H1 (cell line): ENCODE measurements around the gene ABCA13. TPM values are rescaled to one million over a fixed set of nuclear protein-coding genes. Genes with fewer than 3 reads are reported as not detected.

Experiments used
- CTCF ChIA-PET: fragments of 300-600 bp; sonication (Branson Sonifier 250); formaldehyde crosslinking; loops from one replicate; lab custom pipeline; 2021; ENCODE audit not compliant: partially characterized antibody; lab: Charles Lee
- POLR2A ChIA-PET: fragments of 300-600 bp; sonication (Branson Sonifier 250); formaldehyde crosslinking; loops from one replicate; lab custom pipeline; 2021; ENCODE audit warnings: inconsistent platforms; ENCODE audit not compliant: partially characterized antibody; lab: Charles Lee
- DNase-seq, 2 experiments: peaks; one replicate each; pipeline versions ENCODE4 v3.0.0 to v3.0.0-alpha.2; 2010 to 2022; ENCODE audit warnings: low spot score in 2 of 2, low read depth in 1 of 2, mixed read lengths in 1 of 2
- FAIRE-seq: peaks from 2 replicates; lab custom pipeline; 2011; peaks lifted over from hg19 to GRCh38; lab: Jason Lieb, UNC
- H2AFZ ChIP-seq: 2 replicates; pipeline ENCODE4 v1.8.1; 2012; ENCODE audit warnings: low read length, inconsistent platforms
- H2AK5ac ChIP-seq: 2 replicates; pipeline ENCODE4 v1.6.1; 2013; ENCODE audit warnings: low read depth, low read length
- H2BK120ac ChIP-seq: replicated peaks from 2 replicates; pipeline ENCODE3; 2013; ENCODE audit warnings: low read depth, low read length, inconsistent platforms
- H2BK12ac ChIP-seq: 2 replicates; pipeline ENCODE4 v1.6.1; 2013; ENCODE audit warnings: low read depth, low read length
- H2BK15ac ChIP-seq: 2 replicates; pipeline ENCODE4 v1.6.1; 2013; ENCODE audit warnings: low read length
- H2BK20ac ChIP-seq: 2 replicates; pipeline ENCODE4 v1.6.1; 2013; ENCODE audit warnings: low read length
- H2BK5ac ChIP-seq: 2 replicates; pipeline ENCODE4 v1.6.1; 2013; ENCODE audit warnings: low read depth, low read length
- H3K14ac ChIP-seq: 2 replicates; pipeline ENCODE4 v1.6.1; 2013; ENCODE audit warnings: inconsistent platforms; ENCODE audit not compliant: insufficient read length
- H3K18ac ChIP-seq: 2 replicates; pipeline ENCODE4 v1.6.1; 2013; ENCODE audit warnings: low read length; ENCODE audit errors: extremely low read depth
- H3K23ac ChIP-seq: 2 replicates; pipeline ENCODE4 v1.6.1; 2013; ENCODE audit warnings: inconsistent platforms; ENCODE audit not compliant: insufficient read length
- H3K23me2 ChIP-seq: 2 replicates; pipeline ENCODE4 v1.6.1; 2013; ENCODE audit warnings: low read depth, low read length
- H3K27ac ChIP-seq: 2 replicates; pipeline ENCODE4 v1.6.1; 2011; ENCODE audit warnings: low read depth, low read length, inconsistent platforms
- H3K27me3 ChIP-seq, 4 experiments: replicated peaks in 1 of 4; 1 replicate in 1 of 4; 2 replicates in 3 of 4; pipeline versions ENCODE4 v1.6.1 to v1.8.1; 2011 to 2013; ENCODE audit warnings: low read length in 3 of 4, mild to moderate bottlenecking in 3 of 4, inconsistent platforms in 2 of 4, mixed read lengths in 2 of 4, moderate library complexity in 1 of 4; ENCODE audit not compliant: control insufficient read depth in 3 of 4, insufficient read depth in 3 of 4; ENCODE audit errors: extremely low read depth in 1 of 4
- H3K36me3 ChIP-seq, 4 experiments: 2 replicates each; pipeline versions ENCODE4 v1.6.1 to v1.8.1; 2011 to 2013; ENCODE audit warnings: mild to moderate bottlenecking in 4 of 4, low read length in 3 of 4, moderate library complexity in 2 of 4, control low read depth in 1 of 4, inconsistent platforms in 1 of 4; ENCODE audit not compliant: insufficient read depth in 4 of 4, control insufficient read depth in 2 of 4
- H3K4ac ChIP-seq: replicated peaks from 2 replicates; pipeline ENCODE3; 2013; ENCODE audit warnings: low read length, low read depth, mixed read lengths, inconsistent platforms; ENCODE audit not compliant: insufficient read length
- H3K4me1 ChIP-seq, 4 experiments: replicated peaks in 1 of 4; 1 replicate in 1 of 4; 2 replicates in 3 of 4; pipeline versions ENCODE4 v1.6.1 to v1.8.1; 2011 to 2013; ENCODE audit warnings: low read length in 3 of 4, inconsistent platforms in 2 of 4, mixed read lengths in 1 of 4; ENCODE audit not compliant: insufficient read depth in 4 of 4, control insufficient read depth in 3 of 4
- H3K4me2 ChIP-seq, 2 experiments: 2 replicates each; pipeline versions ENCODE4 v1.6.1 to v1.8.1; 2011 to 2013; ENCODE audit warnings: low read depth in 2 of 2, low read length in 2 of 2, control low read depth in 1 of 2, inconsistent platforms in 1 of 2, mild to moderate bottlenecking in 1 of 2; ENCODE audit not compliant: insufficient read depth in 1 of 2
- H3K4me3 ChIP-seq, 4 experiments: fragments of 200-600, 300-600 bp in 1 of 4; sonication (generic), shearing (Covaris generic), sonication (Bioruptor Twin) in 1 of 4; 2 replicates each; pipeline versions ENCODE4 v1.5.1 to v1.8.1; 2011 to 2016; ENCODE audit warnings: low read length in 4 of 4, low read depth in 3 of 4, control low read depth in 2 of 4, inconsistent platforms in 2 of 4, mild to moderate bottlenecking in 2 of 4, mixed read lengths in 1 of 4, moderate library complexity in 1 of 4; ENCODE audit not compliant: insufficient read depth in 2 of 4; ENCODE audit errors: extremely low read depth in 1 of 4
- H3K56ac ChIP-seq: replicated peaks from 2 replicates; pipeline ENCODE3; 2013; ENCODE audit warnings: low read depth, mild to moderate bottlenecking, mixed read lengths, low read length, inconsistent platforms; ENCODE audit not compliant: insufficient read length
- H3K79me1 ChIP-seq: 2 replicates; pipeline ENCODE4 v1.6.1; 2013; ENCODE audit warnings: low read depth, low read length, control low read depth
- H3K79me2 ChIP-seq, 2 experiments: 2 replicates each; pipeline versions ENCODE4 v1.6.1 to v1.8.1; 2012 to 2013; ENCODE audit warnings: low read length in 2 of 2, mild to moderate bottlenecking in 2 of 2, inconsistent platforms in 1 of 2; ENCODE audit not compliant: insufficient read depth in 2 of 2, control insufficient read depth in 1 of 2
- H3K9ac ChIP-seq, 4 experiments: replicated peaks in 1 of 4; 1 replicate in 1 of 4; 2 replicates in 3 of 4; pipeline versions ENCODE4 v1.6.1 to v1.8.1; 2011 to 2013; ENCODE audit warnings: low read depth in 3 of 4, low read length in 3 of 4, control low read depth in 2 of 4, mild to moderate bottlenecking in 2 of 4, moderate library complexity in 2 of 4, inconsistent platforms in 1 of 4; ENCODE audit errors: extremely low read depth in 1 of 4
- H3K9me3 ChIP-seq, 2 experiments: 2 replicates each; pipeline versions ENCODE4 v1.6.1 to v1.8.1; 2012 to 2013; ENCODE audit warnings: mild to moderate bottlenecking in 2 of 2, moderate library complexity in 2 of 2, control low read depth in 1 of 2, inconsistent platforms in 1 of 2, low read depth in 1 of 2, low read length in 1 of 2, mixed read lengths in 1 of 2; ENCODE audit not compliant: insufficient read depth in 2 of 2
- H4K20me1 ChIP-seq, 2 experiments: replicated peaks in 1 of 2; 2 replicates each; pipeline versions ENCODE3 to v1.8.1; 2011 to 2013; ENCODE audit warnings: inconsistent platforms in 2 of 2, low read length in 2 of 2, mild to moderate bottlenecking in 1 of 2; ENCODE audit not compliant: insufficient read depth in 2 of 2, control insufficient read depth in 1 of 2
- H4K5ac ChIP-seq: 2 replicates; pipeline ENCODE4 v1.6.1; 2013; ENCODE audit warnings: low read length, low read depth, mixed read lengths, inconsistent platforms; ENCODE audit not compliant: insufficient read length
- H4K8ac ChIP-seq: 2 replicates; pipeline ENCODE4 v1.8.0; 2013; ENCODE audit warnings: mild to moderate bottlenecking, moderate library complexity, low read length, inconsistent platforms; ENCODE audit not compliant: insufficient read depth; ENCODE audit errors: extremely low read depth
- H4K91ac ChIP-seq: replicated peaks from 2 replicates; pipeline ENCODE3; 2013; ENCODE audit warnings: low read length, mixed read lengths, inconsistent platforms; ENCODE audit not compliant: insufficient read length
- BCL11A ChIP-seq, 2 experiments: IDR thresholded peaks; one replicate each; pipeline ENCODE4 v1.6.1; 2011; ENCODE audit warnings: low read depth in 2 of 2, low read length in 2 of 2, mild to moderate bottlenecking in 2 of 2
- E2F6 ChIP-seq: IDR thresholded peaks from 2 replicates; pipeline ENCODE4 v1.6.1; 2012; ENCODE audit warnings: inconsistent platforms
- EGR1 ChIP-seq: IDR thresholded peaks from 2 replicates; pipeline ENCODE4 v1.6.1; 2011; ENCODE audit warnings: low read depth, low read length, borderline replicate concordance
- GABPA ChIP-seq: IDR thresholded peaks from 2 replicates; pipeline ENCODE4 v1.6.1; 2011; ENCODE audit warnings: mild to moderate bottlenecking, low read length, moderate library complexity, borderline replicate concordance; ENCODE audit not compliant: insufficient read depth
- HDAC2 ChIP-seq, 2 experiments: fragments of 300-600 bp in 1 of 2; sonication (generic) in 1 of 2; IDR thresholded peaks; 2 replicates each; pipeline ENCODE4 v1.6.1; 2011 to 2012; ENCODE audit warnings: low read depth in 2 of 2, low read length in 2 of 2, mild to moderate bottlenecking in 2 of 2, moderate library complexity in 2 of 2, borderline replicate concordance in 1 of 2, inconsistent platforms in 1 of 2
- POLR2AphosphoS5 ChIP-seq: IDR thresholded peaks from 2 replicates; pipeline ENCODE4 v1.6.1; 2011; ENCODE audit warnings: low read depth, low read length
- POU5F1 ChIP-seq: IDR thresholded peaks from 2 replicates; pipeline ENCODE4 v1.6.1; 2011; ENCODE audit warnings: low read depth, mild to moderate bottlenecking, low read length, moderate library complexity
- RAD21 ChIP-seq, 2 experiments: IDR thresholded peaks in 1 of 2; conservative IDR thresholded peaks in 1 of 2; 2 replicates each; pipeline ENCODE4 v1.6.1; 2011; ENCODE audit warnings: low read depth in 2 of 2, low read length in 2 of 2, improper control_type of control experiment in 1 of 2, inconsistent platforms in 1 of 2, mild to moderate bottlenecking in 1 of 2, moderate library complexity in 1 of 2
- WGBS, 2 experiments: shearing (Covaris generic) in 1 of 2; methylation state at CpG; one replicate each; pipeline versions ENCODE4 v1.1.6 to v1.1.7; 2013 to 2015; ENCODE audit warnings: low lambda C conversion rate in 2 of 2, mixed read lengths in 2 of 2, inconsistent platforms in 1 of 2, low coverage in 1 of 2, missing lambda C conversion rate in 1 of 2; ENCODE audit not compliant: insufficient replicate concordance in 2 of 2, insufficient coverage in 1 of 2, insufficient read length in 1 of 2; ENCODE audit errors: extremely low coverage in 1 of 2, missing lambda C conversion rate in 1 of 2; 5-methylcytosine and 5-hydroxymethylcytosine counted together
- polyA plus RNA-seq, 7 experiments: library from polyadenylated mRNA; depleted of rRNA in 3 of 7; stranded (reverse) in 5 of 7; unstranded in 2 of 7; fragments of >200 nt in 5 of 7; fragments of 200-250 nt in 2 of 7; gene quantifications; 1 replicate in 5 of 7; 2 replicates in 1 of 7; 4 replicates in 1 of 7; pipeline versions ENCODE4 v1.2.1 to v1.2.3, GENCODE V29; 2011 to 2013; ENCODE audit warnings: missing spikeins in 2 of 7, mixed read lengths in 2 of 7
- total RNA-seq: library from RNA; stranded (reverse); fragmentation: NEBNext Ultra II Directional; extraction: Animal tissue kit (Norgen Biotek cat#: 25700); gene quantifications from 2 replicates; pipeline ENCODE4 v1.2.1, GENCODE V29; 2021
- TF ChIP-seq, protein P1 (sequence below): IDR thresholded peaks from 2 replicates; pipeline ENCODE4 v1.6.1; 2012; ENCODE audit warnings: low read length, inconsistent platforms
- TF ChIP-seq, protein P2 (sequence below): IDR thresholded peaks from 2 replicates; pipeline ENCODE4 v1.6.1; 2011; ENCODE audit warnings: low read depth, mild to moderate bottlenecking, low read length; ENCODE audit not compliant: insufficient read depth

Gene ABCA13
- total and polyA plus RNA-seq, 2 of the 8 experiments (the other 6 are each of a cell fraction or from before 2014, with no cell fraction given) = 0.07 to 0.09 TPM

DNA sequence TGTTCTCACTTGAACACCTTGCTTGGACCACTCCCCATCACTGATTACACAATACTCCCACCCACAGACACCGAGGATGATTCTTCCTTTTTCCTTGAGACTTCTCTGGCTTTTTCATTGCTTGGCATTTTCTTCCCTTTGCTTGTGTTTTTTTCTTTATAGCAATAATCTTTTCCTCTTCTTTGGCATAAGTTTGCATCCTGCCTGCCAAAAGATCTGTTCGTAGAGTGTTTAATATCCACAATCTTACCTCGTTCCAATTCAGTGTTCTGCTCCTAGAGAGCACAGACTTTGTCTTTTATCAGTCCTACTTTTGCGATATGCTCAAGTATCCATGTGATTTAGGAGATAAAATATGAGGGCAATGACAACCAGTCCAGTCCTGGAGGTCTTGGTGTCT, 449.8 kb downstream of the ABCA13 start:
- H3K56ac ChIP-seq = no peak overlapping the region
- DNase-seq (no peak), FAIRE-seq (no peak)
- no peaks in the 10 kb centered on the region; a peak in 1 of 4 replicates for H3K9me3 ChIP-seq
- no peaks in the 10 kb centered on the region for H4K20me1 ChIP-seq
- no peak overlapping the region for H4K5ac ChIP-seq
- H2BK15ac ChIP-seq = no peak overlapping the region
- H2BK5ac ChIP-seq = no peak overlapping the region
- H3K4me1 ChIP-seq = no peaks in the 10 kb centered on the region
- POLR2A ChIA-PET = no interaction called here
- H3K79me1 ChIP-seq = no peaks in the 10 kb centered on the region; the same call in 1 of the 2 replicates
- H3K27me3 ChIP-seq = no peaks in the 10 kb centered on the region
- no peak overlapping the region for H3K4ac ChIP-seq
- H2BK120ac ChIP-seq = no peak overlapping the region
- no peak overlapping the region for H3K18ac ChIP-seq
- H3K9ac ChIP-seq = no peak overlapping the region
- no peak overlapping the region for H3K4me2 ChIP-seq
- H2BK12ac ChIP-seq = no peak overlapping the region
- no peaks in the 10 kb centered on the region for H3K36me3 ChIP-seq
- CTCF ChIA-PET = no interaction called here
- H2AK5ac ChIP-seq = no peak overlapping the region
- H3K23me2 ChIP-seq = no peaks in the 10 kb centered on the region
- no peak overlapping the region for H4K8ac ChIP-seq
- H2AFZ ChIP-seq = no peak overlapping the region
- no peak overlapping the region for H2BK20ac ChIP-seq
- H3K23ac ChIP-seq = no peak overlapping the region
- no peak overlapping the region for H3K27ac ChIP-seq
- no peak overlapping the region for H4K91ac ChIP-seq
- no peak overlapping the region for H3K14ac ChIP-seq
- H3K4me3 ChIP-seq = no peak overlapping the region
- 92% methylated on average over 4 of the region's 4 CpGs; no CpG with 5 or more reads in 1 of the 2 experiments for WGBS, 2 experiments
- H3K79me2 ChIP-seq = no peaks in the 10 kb centered on the region
- no peak for TF ChIP-seq POLR2AphosphoS5
- TF ChIP-seq EGR1 = no peak
- no peak for TF ChIP-seq GABPA
- TF ChIP-seq, protein P1, sequence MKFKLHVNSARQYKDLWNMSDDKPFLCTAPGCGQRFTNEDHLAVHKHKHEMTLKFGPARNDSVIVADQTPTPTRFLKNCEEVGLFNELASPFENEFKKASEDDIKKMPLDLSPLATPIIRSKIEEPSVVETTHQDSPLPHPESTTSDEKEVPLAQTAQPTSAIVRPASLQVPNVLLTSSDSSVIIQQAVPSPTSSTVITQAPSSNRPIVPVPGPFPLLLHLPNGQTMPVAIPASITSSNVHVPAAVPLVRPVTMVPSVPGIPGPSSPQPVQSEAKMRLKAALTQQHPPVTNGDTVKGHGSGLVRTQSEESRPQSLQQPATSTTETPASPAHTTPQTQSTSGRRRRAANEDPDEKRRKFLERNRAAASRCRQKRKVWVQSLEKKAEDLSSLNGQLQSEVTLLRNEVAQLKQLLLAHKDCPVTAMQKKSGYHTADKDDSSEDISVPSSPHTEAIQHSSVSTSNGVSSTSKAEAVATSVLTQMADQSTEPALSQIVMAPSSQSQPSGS = no peak
- TF ChIP-seq, protein P2, sequence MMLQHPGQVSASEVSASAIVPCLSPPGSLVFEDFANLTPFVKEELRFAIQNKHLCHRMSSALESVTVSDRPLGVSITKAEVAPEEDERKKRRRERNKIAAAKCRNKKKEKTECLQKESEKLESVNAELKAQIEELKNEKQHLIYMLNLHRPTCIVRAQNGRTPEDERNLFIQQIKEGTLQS = no peak
- TF ChIP-seq E2F6 = no peak
- TF ChIP-seq RAD21 (IDR thresholded peaks at IDR 0.05 in 1 of 2, conservative IDR thresholded peaks at IDR 0.05 in 1 of 2; ENCODE audit: low read depth in 2 of 2, low read length in 2 of 2) = no peak
- TF ChIP-seq BCL11A (IDR thresholded peaks at IDR 0.05; ENCODE audit: low read depth in 2 of 2, low read length in 2 of 2) = no peak
- TF ChIP-seq HDAC2 (IDR thresholded peaks at IDR 0.05; ENCODE audit: borderline replicate concordance in 1 of 2, low read depth in 2 of 2, low read length in 2 of 2) = no peak
- no peak for TF ChIP-seq POU5F1
